HL-60 (cell line): Measurements from ENCODE around the gene PCP2.

Experiments used
- DNase-seq, 2 experiments: peaks; one replicate each; pipeline ENCODE4 v3.0.0-alpha.2; 2010 to 2020; ENCODE audit warnings: low read depth in 1 of 2, low spot score in 1 of 2
- H3K27ac ChIP-seq: fragments of 250-450 bp; sonication (Bioruptor Pico); replicated peaks from 2 replicates; pipeline ENCODE4 v1.5.1; 2020; ENCODE audit warnings: mild to moderate bottlenecking, moderate library complexity
- H3K27me3 ChIP-seq: fragments of 250-450 bp; sonication (Bioruptor Pico); 2 replicates; pipeline ENCODE4 v1.5.1; 2021; ENCODE audit warnings: mild to moderate bottlenecking, moderate library complexity; ENCODE audit not compliant: insufficient read depth, poor library complexity, severe bottlenecking
- H3K4me3 ChIP-seq: replicated peaks from 2 replicates; pipeline ENCODE4 v1.5.1; 2011; ENCODE audit warnings: mild to moderate bottlenecking, control low read depth, low read length; ENCODE audit not compliant: insufficient read depth
- CTCF ChIP-seq: IDR thresholded peaks from one replicate; pipeline ENCODE4 v1.5.1; 2011; ENCODE audit warnings: low read length, control low read depth, inconsistent platforms; ENCODE audit not compliant: insufficient read depth
- GABPA ChIP-seq: IDR thresholded peaks from 2 replicates; pipeline ENCODE4 v1.6.1; 2012; ENCODE audit warnings: low read depth
- POLR2AphosphoS5 ChIP-seq: IDR thresholded peaks from 2 replicates; pipeline ENCODE4 v1.6.1; 2012; ENCODE audit warnings: low read depth
- REST ChIP-seq: IDR thresholded peaks from 2 replicates; pipeline ENCODE4 v1.6.1; 2012; ENCODE audit warnings: low read depth; ENCODE audit not compliant: insufficient replicate concordance
- SPI1 ChIP-seq: IDR thresholded peaks from 2 replicates; pipeline ENCODE4 v1.6.1; 2012; ENCODE audit warnings: low read depth, mild to moderate bottlenecking, borderline replicate concordance

PCP2 gene

GRCh38 chr19:7605490-7606222 lies 27.9 kb downstream of the PCP2 start:
- peak; percentile 43 to 58 for DNase-seq
- Histone ChIP-seq H3K27ac (no peak overlapping the region), H3K4me3 (no peak overlapping the region), H3K27me3 (peaks cover 6% of the 10 kb centered on the region)
- TF ChIP-seq REST = no peak
- TF ChIP-seq CTCF = no peak
- TF ChIP-seq POLR2AphosphoS5 = no peak
- TF ChIP-seq GABPA = no peak
- TF ChIP-seq SPI1 = no peak

- Histone ChIP-seq H3K27ac (no peak overlapping the region), H3K4me3 (no peak overlapping the region), H3K27me3 (peaks cover 6% of the 10 kb centered on the region)
- no peak for DNase-seq
- TF ChIP-seq GABPA (no peak), REST (no peak), POLR2AphosphoS5 (no peak), SPI1 (no peak), CTCF (no peak)
Observed at GRCh38 chr19:7603919-7604318, 29.6 kb downstream of the PCP2 start.

GRCh38 chr19:7602935-7603497 lies 30.5 kb downstream of the PCP2 start:
- TF ChIP-seq REST (no peak), CTCF (no peak), GABPA (no peak), POLR2AphosphoS5 (no peak), SPI1 (no peak)
- no peak overlapping the region for H3K27ac ChIP-seq
- no peak overlapping the region for H3K4me3 ChIP-seq
- DNase-seq = no peak
- peaks cover 6% of the 10 kb centered on the region for H3K27me3 ChIP-seq
